ENCODE measurements around the gene TTLL11.

Gene TTLL11

GRCh38 chr9:122099271-122099869 is 6.3 kb upstream of the TTLL11 start:
- Histone ChIP-seq H3K36me3 (ENCODE audit: insufficient read depth, low read length) (no peaks in the 10 kb centered on the region), H3K4me3 (ENCODE audit: low read length) (peak overlapping the region; percentile 56), H3K27me3 (ENCODE audit: control insufficient read depth, insufficient read depth, low read length) (peaks cover 12% of the 10 kb centered on the region), H3K4me1 (ENCODE audit: control insufficient read depth, insufficient read depth, low read length) (no peaks in the 10 kb centered on the region), H3K9me3 (replicated peaks; ENCODE audit: low read length) (no peaks in the 10 kb centered on the region), H3K9ac (ENCODE audit: low read depth, low read length) (no peak overlapping the region), H3K4me2 (ENCODE audit: low read length) (peak overlapping the region; percentile 85)

GRCh38 chr9:122097679-122098315 is 4.7 kb upstream of the TTLL11 start:
- Histone ChIP-seq H3K27me3 (ENCODE audit: control insufficient read depth, insufficient read depth, low read length) (peaks cover 12% of the 10 kb centered on the region), H3K4me2 (ENCODE audit: low read length) (no peak overlapping the region), H3K9me3 (replicated peaks; ENCODE audit: low read length) (no peaks in the 10 kb centered on the region), H3K4me1 (ENCODE audit: control insufficient read depth, insufficient read depth, low read length) (peaks cover 4% of the 10 kb centered on the region), H3K36me3 (ENCODE audit: insufficient read depth, low read length) (no peaks in the 10 kb centered on the region), H3K9ac (ENCODE audit: low read depth, low read length) (no peak overlapping the region), H3K4me3 (ENCODE audit: low read length) (no peak overlapping the region)

GRCh38 chr9:122096620-122097415 is 3.7 kb upstream of the TTLL11 start:
- H3K36me3 ChIP-seq (ENCODE audit: insufficient read depth, low read length) = no peaks in the 10 kb centered on the region
- peaks cover 12% of the 10 kb centered on the region for H3K27me3 ChIP-seq (ENCODE audit: control insufficient read depth, insufficient read depth, low read length)
- peaks cover 11% of the 10 kb centered on the region for H3K4me1 ChIP-seq (ENCODE audit: control insufficient read depth, insufficient read depth, low read length)
- H3K4me2 ChIP-seq (ENCODE audit: low read length) = no peak overlapping the region
- no peak overlapping the region for H3K9ac ChIP-seq (ENCODE audit: low read depth, low read length)
- H3K9me3 ChIP-seq (replicated peaks; ENCODE audit: low read length) = no peaks in the 10 kb centered on the region
- no peak overlapping the region for H3K4me3 ChIP-seq (ENCODE audit: low read length)

GRCh38 chr9:122095010-122095767 is 2.1 kb upstream of the TTLL11 start:
- Histone ChIP-seq H3K9me3 (replicated peaks; ENCODE audit: low read length) (no peaks in the 10 kb centered on the region), H3K4me1 (ENCODE audit: control insufficient read depth, insufficient read depth, low read length) (peaks cover 16% of the 10 kb centered on the region), H3K4me3 (ENCODE audit: low read length) (no peak overlapping the region), H3K36me3 (ENCODE audit: insufficient read depth, low read length) (no peaks in the 10 kb centered on the region), H3K27me3 (ENCODE audit: control insufficient read depth, insufficient read depth, low read length) (peaks cover 12% of the 10 kb centered on the region), H3K4me2 (ENCODE audit: low read length) (no peak overlapping the region), H3K9ac (ENCODE audit: low read depth, low read length) (no peak overlapping the region)

DNA sequence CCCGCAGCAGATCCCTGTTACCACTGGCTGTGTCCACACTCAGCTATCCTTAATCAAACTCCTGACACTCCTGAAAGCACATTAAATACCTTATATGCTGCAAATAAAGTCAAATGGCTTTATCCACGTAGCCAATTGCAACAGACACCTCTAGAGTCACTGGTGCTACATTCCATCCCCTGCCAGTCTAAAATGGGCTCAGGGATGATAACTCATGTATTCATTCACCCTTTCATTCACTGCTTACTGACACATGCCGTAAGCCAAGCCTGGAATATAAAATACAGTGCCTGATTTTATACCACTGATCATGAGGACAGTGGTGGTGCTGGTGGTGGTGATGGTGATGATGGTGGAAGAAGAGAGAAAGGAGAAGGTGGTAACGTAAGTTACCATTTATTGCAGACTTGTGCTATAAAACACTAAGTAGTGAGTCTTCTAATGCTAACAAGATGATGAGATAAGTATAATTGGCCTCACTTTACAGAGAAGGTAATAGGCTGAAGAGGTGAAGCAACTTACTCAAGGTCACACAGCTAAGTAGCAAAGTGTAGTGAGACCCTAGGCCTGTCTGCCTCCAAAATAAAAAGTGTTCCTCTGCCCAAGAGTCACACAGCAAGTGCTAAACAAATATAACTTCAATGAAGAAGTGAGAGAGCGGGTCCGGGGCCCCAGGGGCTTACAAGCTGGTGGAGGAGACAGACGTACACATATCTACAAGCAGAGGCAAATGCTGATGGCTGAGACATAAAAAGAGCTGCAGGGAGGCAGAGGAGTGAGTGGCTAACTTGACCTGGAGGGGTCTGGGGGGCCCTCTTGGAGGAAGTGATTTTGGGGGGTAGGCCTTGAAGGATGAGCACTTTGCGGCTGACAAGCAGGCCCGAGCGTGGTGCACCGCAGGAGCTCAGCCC is 1.2 kb downstream of the TTLL11 start:
- no peaks in the 10 kb centered on the region for H3K9me3 ChIP-seq (replicated peaks; ENCODE audit: low read length)
- H3K9ac ChIP-seq (ENCODE audit: low read depth, low read length) = peak overlapping the region; percentile 85
- H3K4me3 ChIP-seq (ENCODE audit: low read length) = peak overlapping the region; percentile 91
- H3K27me3 ChIP-seq (ENCODE audit: control insufficient read depth, insufficient read depth, low read length) = peaks cover 3% of the 10 kb centered on the region
- H3K4me2 ChIP-seq (ENCODE audit: low read length) = peak overlapping the region; percentile 90
- H3K36me3 ChIP-seq (ENCODE audit: insufficient read depth, low read length) = no peaks in the 10 kb centered on the region
- H3K4me1 ChIP-seq (ENCODE audit: control insufficient read depth, insufficient read depth, low read length) = peaks cover 29% of the 10 kb centered on the region

DNA sequence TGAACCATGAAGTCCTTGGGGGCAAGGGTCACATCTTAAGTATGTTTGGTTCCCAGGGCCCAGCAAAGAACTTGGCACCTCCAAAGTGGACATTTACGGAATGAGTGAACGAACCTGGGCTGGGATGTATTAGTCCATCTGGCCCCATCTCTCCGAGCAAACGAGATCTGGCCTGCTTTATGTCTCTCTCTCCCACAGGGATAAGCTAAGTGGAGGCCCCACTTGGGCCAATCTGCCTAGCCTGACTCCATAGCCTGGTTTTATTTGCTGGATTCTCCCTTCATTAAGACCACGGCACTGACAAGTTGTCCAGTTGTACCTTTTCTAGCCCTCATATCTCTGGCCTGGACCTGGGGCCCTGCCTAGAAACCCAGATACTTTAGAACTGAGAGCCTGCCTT is 2.1 kb downstream of the TTLL11 start:
- H3K4me3 ChIP-seq (ENCODE audit: low read length) = no peak overlapping the region
- H3K27me3 ChIP-seq (ENCODE audit: control insufficient read depth, insufficient read depth, low read length) = peaks cover 3% of the 10 kb centered on the region
- H3K4me1 ChIP-seq (ENCODE audit: control insufficient read depth, insufficient read depth, low read length) = peaks cover 29% of the 10 kb centered on the region
- H3K36me3 ChIP-seq (ENCODE audit: insufficient read depth, low read length) = no peaks in the 10 kb centered on the region
- H3K4me2 ChIP-seq (ENCODE audit: low read length) = peak overlapping the region; percentile 90
- no peaks in the 10 kb centered on the region for H3K9me3 ChIP-seq (replicated peaks; ENCODE audit: low read length)
- H3K9ac ChIP-seq (ENCODE audit: low read depth, low read length) = no peak overlapping the region

DNA sequence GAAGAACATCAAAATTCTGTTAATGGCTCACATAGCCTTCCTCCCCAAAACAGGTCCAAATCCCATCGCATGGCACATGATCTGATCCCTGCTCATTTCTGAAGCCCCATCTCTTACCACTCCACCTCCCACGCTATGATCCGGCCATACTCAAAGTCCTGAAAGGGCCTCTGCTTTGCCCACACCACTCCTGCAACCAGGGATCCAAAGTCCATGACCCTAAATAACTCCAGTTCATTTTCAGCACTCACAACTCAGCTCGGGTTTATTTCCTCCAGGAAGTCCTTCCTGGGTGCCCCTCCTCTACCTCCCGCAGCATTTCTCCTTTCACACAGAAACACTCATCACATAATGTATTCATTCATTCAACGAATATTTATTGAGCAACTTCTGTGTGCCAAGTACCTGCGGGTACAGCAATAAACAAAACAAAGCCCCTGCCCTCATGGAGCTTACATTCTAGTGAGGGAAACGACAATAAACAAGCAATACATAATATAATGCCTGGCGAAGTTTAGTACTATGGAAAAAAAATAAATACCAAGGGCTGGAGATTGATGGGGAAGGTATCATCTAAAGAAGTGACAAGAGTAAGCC is 2.7 kb downstream of the TTLL11 start:
- peaks cover 3% of the 10 kb centered on the region for H3K27me3 ChIP-seq (ENCODE audit: control insufficient read depth, insufficient read depth, low read length)
- no peaks in the 10 kb centered on the region for H3K36me3 ChIP-seq (ENCODE audit: insufficient read depth, low read length)
- H3K4me1 ChIP-seq (ENCODE audit: control insufficient read depth, insufficient read depth, low read length) = peaks cover 29% of the 10 kb centered on the region
- no peak overlapping the region for H3K4me2 ChIP-seq (ENCODE audit: low read length)
- H3K9ac ChIP-seq (ENCODE audit: low read depth, low read length) = no peak overlapping the region
- H3K9me3 ChIP-seq (replicated peaks; ENCODE audit: low read length) = no peaks in the 10 kb centered on the region
- no peak overlapping the region for H3K4me3 ChIP-seq (ENCODE audit: low read length)

DNA sequence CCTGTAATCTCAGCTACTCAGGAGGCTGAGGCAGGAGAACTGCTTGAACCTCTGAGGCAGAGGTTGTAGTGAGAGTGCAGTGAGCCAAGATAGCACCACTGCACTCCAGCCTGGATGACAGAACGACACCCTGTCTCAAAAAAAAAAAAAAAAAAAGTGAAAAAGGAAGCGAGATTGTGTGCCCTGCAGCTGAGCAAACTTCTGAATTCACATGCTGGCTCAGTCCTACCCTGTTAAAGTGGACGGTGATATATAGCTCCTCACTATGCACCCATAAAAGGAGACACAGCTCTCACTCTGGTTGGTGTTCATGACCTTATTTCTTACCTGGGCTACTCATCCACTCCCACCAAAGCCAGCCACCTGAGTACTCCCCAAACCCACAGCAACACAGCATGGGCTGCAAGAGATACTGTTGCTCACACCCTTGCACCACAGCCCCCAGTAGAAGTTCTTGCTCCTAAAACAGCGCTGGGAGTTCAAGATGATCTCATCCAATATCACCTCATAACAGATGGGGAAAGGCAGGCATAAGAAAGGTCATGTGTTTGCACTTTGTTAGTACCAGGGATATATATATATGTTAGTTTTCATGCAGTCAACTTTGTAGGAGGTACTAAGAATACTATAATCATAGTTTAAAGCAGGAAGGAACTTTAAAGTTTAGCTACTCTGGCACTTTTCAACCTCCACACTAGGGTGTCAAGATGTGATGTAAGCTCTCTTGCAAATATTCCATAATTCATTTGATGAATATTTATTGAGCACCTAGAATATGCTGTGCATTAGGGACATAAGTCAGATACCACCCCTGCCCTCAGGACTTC is 4.0 kb downstream of the TTLL11 start:
- H3K4me2 ChIP-seq (ENCODE audit: low read length) = no peak overlapping the region
- H3K4me1 ChIP-seq (ENCODE audit: control insufficient read depth, insufficient read depth, low read length) = peaks cover 36% of the 10 kb centered on the region
- H3K9ac ChIP-seq (ENCODE audit: low read depth, low read length) = no peak overlapping the region
- no peaks in the 10 kb centered on the region for H3K27me3 ChIP-seq (ENCODE audit: control insufficient read depth, insufficient read depth, low read length)
- H3K4me3 ChIP-seq (ENCODE audit: low read length) = no peak overlapping the region
- no peaks in the 10 kb centered on the region for H3K36me3 ChIP-seq (ENCODE audit: insufficient read depth, low read length)
- H3K9me3 ChIP-seq (replicated peaks; ENCODE audit: low read length) = no peaks in the 10 kb centered on the region

GRCh38 chr9:122087406-122088200 is 5.5 kb downstream of the TTLL11 start:
- no peaks in the 10 kb centered on the region for H3K27me3 ChIP-seq (ENCODE audit: control insufficient read depth, insufficient read depth, low read length)

More at GRCh38 chr9:122087406-122088200, 5.5 kb downstream of the TTLL11 start:
- Histone ChIP-seq H3K4me3 (ENCODE audit: low read length) (no peak overlapping the region), H3K9ac (ENCODE audit: low read depth, low read length) (no peak overlapping the region), H3K9me3 (replicated peaks; ENCODE audit: low read length) (no peaks in the 10 kb centered on the region), H3K4me2 (ENCODE audit: low read length) (peak overlapping the region; percentile 32), H3K36me3 (ENCODE audit: insufficient read depth, low read length) (no peaks in the 10 kb centered on the region), H3K4me1 (ENCODE audit: control insufficient read depth, insufficient read depth, low read length) (peaks cover 37% of the 10 kb centered on the region)
